Loucy (cell line): Measurements from ENCODE around the gene SOBP.

Source experiments
- H2AFZ ChIP-seq: fragments of 200-600 bp; sonication (generic); 2 replicates; pipeline ENCODE4 v1.6.0; 2016; ENCODE audit warnings: antibody characterized with exemption, mild to moderate bottlenecking, low read length, moderate library complexity
- H3F3A ChIP-seq: fragments of 200-600 bp; 2 replicates; pipeline ENCODE4 v1.6.0; 2016; ENCODE audit warnings: antibody characterized with exemption, low read depth, mild to moderate bottlenecking
- H3K27me3 ChIP-seq: fragments of 200-600 bp; sonication (generic); 2 replicates; pipeline ENCODE4 v1.6.1; 2014; ENCODE audit warnings: low read length, mild to moderate bottlenecking; ENCODE audit not compliant: insufficient read depth, poor library complexity, severe bottlenecking
- H3K36me3 ChIP-seq: fragments of 200-600 bp; sonication (generic); 2 replicates; pipeline ENCODE4 v1.6.1; 2016; ENCODE audit warnings: low read length; ENCODE audit not compliant: insufficient read depth
- H3K4me1 ChIP-seq: fragments of 200-600 bp; sonication (generic); 2 replicates; pipeline ENCODE4 v1.5.1; 2014; ENCODE audit warnings: low read length, mild to moderate bottlenecking; ENCODE audit not compliant: insufficient read depth, poor library complexity, severe bottlenecking
- H3K4me2 ChIP-seq: fragments of 200-600 bp; sonication (generic); 2 replicates; pipeline ENCODE4 v1.6.0; 2014; ENCODE audit warnings: antibody characterized with exemption, low read length, low read depth, mild to moderate bottlenecking; ENCODE audit not compliant: poor library complexity, severe bottlenecking
- H3K4me3 ChIP-seq: fragments of 200-600 bp; sonication (generic); 2 replicates; pipeline ENCODE4 v1.5.1; 2014; ENCODE audit warnings: low read length, mild to moderate bottlenecking, mixed read lengths; ENCODE audit not compliant: poor library complexity, severe bottlenecking
- H3K79me2 ChIP-seq: fragments of 200-600 bp; sonication (generic); 2 replicates; pipeline ENCODE4 v1.6.1; 2014; ENCODE audit warnings: low read length; ENCODE audit not compliant: insufficient read depth
- H3K9ac ChIP-seq: fragments of 200-600 bp; sonication (generic); 2 replicates; pipeline ENCODE4 v1.6.0; 2014; ENCODE audit warnings: mild to moderate bottlenecking, low read depth, low read length, moderate library complexity; ENCODE audit not compliant: poor library complexity, severe bottlenecking
- H3K9me2 ChIP-seq: fragments of 200-600 bp; sonication (generic); replicated peaks from 2 replicates; pipeline ENCODE4 v1.6.1; 2016; ENCODE audit warnings: low read depth, low read length, mixed read lengths
- H3K9me3 ChIP-seq: fragments of 200-600 bp; sonication (generic); 2 replicates; pipeline ENCODE4 v1.6.1; 2014; ENCODE audit warnings: mild to moderate bottlenecking, antibody characterized with exemption, low read length, low read depth; ENCODE audit not compliant: insufficient read depth
- H4K20me1 ChIP-seq: fragments of 200-600 bp; sonication (generic); 2 replicates; pipeline ENCODE4 v1.6.0; 2014; ENCODE audit warnings: antibody characterized with exemption, low read length, mild to moderate bottlenecking; ENCODE audit not compliant: insufficient read depth, poor library complexity, severe bottlenecking
- CTCF ChIP-seq: fragments of 200-600 bp; sonication (generic); conservative IDR thresholded peaks from 2 replicates; pipeline ENCODE4 v1.5.1; 2014; ENCODE audit warnings: mild to moderate bottlenecking, antibody characterized with exemption, low read length
- EZH2phosphoT487 ChIP-seq: fragments of 200-600 bp; IDR thresholded peaks from 2 replicates; pipeline ENCODE4 v1.6.1; 2018; ENCODE audit warnings: antibody characterized with exemption, mild to moderate bottlenecking, moderate library complexity, borderline replicate concordance

SOBP gene

GRCh38 chr6:107646776-107647438 lies 157.0 kb downstream of the SOBP start:
- no peaks in the 10 kb centered on the region for H3K36me3 ChIP-seq
- H3K4me2 ChIP-seq, result no peak overlapping the region
- H3K27me3 ChIP-seq, result no peaks in the 10 kb centered on the region
- H4K20me1 ChIP-seq, result no peaks in the 10 kb centered on the region
- no peak overlapping the region for H3K4me3 ChIP-seq
- no peak overlapping the region for H3K9ac ChIP-seq
- no peak overlapping the region for H2AFZ ChIP-seq
- H3K4me1 ChIP-seq, result peaks cover 6% of the 10 kb centered on the region
- H3F3A ChIP-seq, result no peaks in the 10 kb centered on the region
- no peaks in the 10 kb centered on the region for H3K79me2 ChIP-seq
- H3K9me3 ChIP-seq, result no peaks in the 10 kb centered on the region
- H3K9me2 ChIP-seq, result no peaks in the 10 kb centered on the region
- TF ChIP-seq EZH2phosphoT487, result no peak
- TF ChIP-seq CTCF, result no peak

- no peaks in the 10 kb centered on the region for H3K9me3 ChIP-seq
- H3K4me2 ChIP-seq, result no peak overlapping the region
- no peaks in the 10 kb centered on the region for H3F3A ChIP-seq
- no peaks in the 10 kb centered on the region for H4K20me1 ChIP-seq
- TF ChIP-seq CTCF, result no peak
- TF ChIP-seq EZH2phosphoT487, result no peak
- H3K79me2 ChIP-seq, result no peaks in the 10 kb centered on the region
- H3K4me1 ChIP-seq, result peaks cover 9% of the 10 kb centered on the region
- H2AFZ ChIP-seq, result no peak overlapping the region
- no peaks in the 10 kb centered on the region for H3K27me3 ChIP-seq
- no peaks in the 10 kb centered on the region for H3K9me2 ChIP-seq
- no peak overlapping the region for H3K9ac ChIP-seq
- H3K4me3 ChIP-seq, result no peak overlapping the region
- no peaks in the 10 kb centered on the region for H3K36me3 ChIP-seq
Measured at GRCh38 chr6:107647439-107647948, 157.6 kb downstream of the SOBP start.

- peaks cover 17% of the 10 kb centered on the region for H3K4me1 ChIP-seq
- H3K4me3 ChIP-seq, result no peak overlapping the region
- no peak overlapping the region for H2AFZ ChIP-seq
- no peaks in the 10 kb centered on the region for H3K9me2 ChIP-seq
- H3K4me2 ChIP-seq, result no peak overlapping the region
- H3F3A ChIP-seq, result no peaks in the 10 kb centered on the region
- no peaks in the 10 kb centered on the region for H4K20me1 ChIP-seq
- H3K9me3 ChIP-seq, result no peaks in the 10 kb centered on the region
- no peaks in the 10 kb centered on the region for H3K79me2 ChIP-seq
- no peak overlapping the region for H3K9ac ChIP-seq
- H3K27me3 ChIP-seq, result no peaks in the 10 kb centered on the region
- no peak for TF ChIP-seq EZH2phosphoT487
- TF ChIP-seq CTCF, result no peak
- H3K36me3 ChIP-seq, result no peaks in the 10 kb centered on the region
Measured at GRCh38 chr6:107648983-107649382, 159.1 kb downstream of the SOBP start.
